Esophagus muscularis mucosa (tissue), 3 donors: ENCODE measurements around the gene DRD4.

ENCODE experiments used
- POLR2AphosphoS5 ChIP-seq, 2 donors: sonication (generic); formaldehyde crosslinking; IDR thresholded peaks; one replicate each; pipeline ENCODE4 v1.6.1; 2017; ENCODE audit warnings: antibody characterized with exemption in 2 of 2
- TF ChIP-seq, protein P1 (sequence below), 3 experiments: fragments of 200-600 bp in 2 of 3; fragments of 450-650 bp in 1 of 3; sonication (generic) in 2 of 3; IDR thresholded peaks; one replicate each; pipeline ENCODE4 v1.5.1; 2017 to 2019; ENCODE audit warnings: antibody characterized with exemption in 3 of 3, mild to moderate bottlenecking in 2 of 3, moderate library complexity in 1 of 3

- TF ChIP-seq, protein P1, sequence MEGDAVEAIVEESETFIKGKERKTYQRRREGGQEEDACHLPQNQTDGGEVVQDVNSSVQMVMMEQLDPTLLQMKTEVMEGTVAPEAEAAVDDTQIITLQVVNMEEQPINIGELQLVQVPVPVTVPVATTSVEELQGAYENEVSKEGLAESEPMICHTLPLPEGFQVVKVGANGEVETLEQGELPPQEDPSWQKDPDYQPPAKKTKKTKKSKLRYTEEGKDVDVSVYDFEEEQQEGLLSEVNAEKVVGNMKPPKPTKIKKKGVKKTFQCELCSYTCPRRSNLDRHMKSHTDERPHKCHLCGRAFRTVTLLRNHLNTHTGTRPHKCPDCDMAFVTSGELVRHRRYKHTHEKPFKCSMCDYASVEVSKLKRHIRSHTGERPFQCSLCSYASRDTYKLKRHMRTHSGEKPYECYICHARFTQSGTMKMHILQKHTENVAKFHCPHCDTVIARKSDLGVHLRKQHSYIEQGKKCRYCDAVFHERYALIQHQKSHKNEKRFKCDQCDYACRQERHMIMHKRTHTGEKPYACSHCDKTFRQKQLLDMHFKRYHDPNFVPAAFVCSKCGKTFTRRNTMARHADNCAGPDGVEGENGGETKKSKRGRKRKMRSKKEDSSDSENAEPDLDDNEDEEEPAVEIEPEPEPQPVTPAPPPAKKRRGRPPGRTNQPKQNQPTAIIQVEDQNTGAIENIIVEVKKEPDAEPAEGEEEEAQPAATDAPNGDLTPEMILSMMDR (IDR thresholded peaks at IDR 0.05) = peak; percentile 64 to 79 (median 77)
- peak; percentile 18 to 33 for TF ChIP-seq POLR2AphosphoS5 (IDR thresholded peaks at IDR 0.05)
These were observed 25.7 kb downstream of the DRD4 start for GRCh38 chr11:662689-663274.
